Mammary epithelial cell (primary cell): Measurements from ENCODE around the gene EVX2.

ENCODE experiments used
- CTCF ChIP-seq, 2 donors: IDR thresholded peaks in 1 of 2; conservative IDR thresholded peaks in 1 of 2; 2 replicates each; pipeline ENCODE4 v1.5.1; 2011 to 2012; ENCODE audit warnings: inconsistent platforms in 2 of 2, low read length in 2 of 2, mild to moderate bottlenecking in 2 of 2, control low read depth in 1 of 2, low read depth in 1 of 2; ENCODE audit not compliant: insufficient read depth in 1 of 2; ENCODE audit errors: extremely low read depth in 1 of 2
- EZH2 ChIP-seq: IDR thresholded peaks from 2 replicates; pipeline ENCODE4 v1.6.1; 2012; ENCODE audit warnings: low read length, inconsistent platforms, borderline replicate concordance

- no peak for TF ChIP-seq CTCF (conservative IDR thresholded peaks at IDR 0.05 in 1 of 2, IDR thresholded peaks at IDR 0.05 in 1 of 2; ENCODE audit: extremely low read depth in 1 of 2, insufficient read depth in 1 of 2, low read depth in 1 of 2, low read length in 2 of 2)
- no peak for TF ChIP-seq EZH2
Measured at GRCh38 chr2:176056406-176056805, 27.4 kb downstream of the EVX2 start.
